Lower lobe of right lung (tissue), 2 donors: ENCODE measurements around the gene HIF1AN. TPM values are rescaled to one million over a fixed set of nuclear protein-coding genes. Genes with fewer than 3 reads are reported as not detected.

Experiments
- ATAC-seq, 2 donors: fragments of 200-7000 bp; cut with Tn5 transposase; one replicate each; pipeline ENCODE4 v1.9.1; 2020 to 2022; ENCODE audit warnings: mild to moderate bottlenecking in 2 of 2, moderate library complexity in 2 of 2
- DNase-seq: peaks from one replicate; pipeline ENCODE4 v3.0.0-alpha.2; 2020
- H3K27ac ChIP-seq: fragments of 200-600 bp; one replicate; pipeline ENCODE4 v1.8.0; 2022
- H3K27me3 ChIP-seq: fragments of 200-600 bp; one replicate; pipeline ENCODE4 v1.8.0; 2022; ENCODE audit warnings: low read depth
- H3K36me3 ChIP-seq: fragments of 200-600 bp; one replicate; pipeline ENCODE4 v1.8.0; 2022; ENCODE audit warnings: mild to moderate bottlenecking
- H3K4me1 ChIP-seq: fragments of 200-600 bp; one replicate; pipeline ENCODE4 v1.8.0; 2022
- H3K4me3 ChIP-seq: fragments of 200-600 bp; one replicate; pipeline ENCODE4 v1.8.0; 2022; ENCODE audit warnings: mild to moderate bottlenecking
- H3K9me3 ChIP-seq: fragments of 200-600 bp; one replicate; pipeline ENCODE4 v1.8.0; 2022
- intact Hi-C: fragments of 100-400 bp; cut with DNase I; formaldehyde crosslinking; loops from one replicate; pipeline ENCODE4 v1.11.0; 2022
- total RNA-seq: library from RNA; stranded (reverse); fragmentation: NEBNext Ultra II Directional; extraction: Animal tissue kit (Norgen Biotek cat#: 25700); gene quantifications from one replicate; pipeline ENCODE4 v1.2.1, GENCODE V29; 2021
- TF ChIP-seq, protein P1 (sequence below): fragments of 200-600 bp; IDR thresholded peaks from one replicate; pipeline ENCODE4 v1.8.0; 2022; ENCODE audit warnings: antibody characterized with exemption, mild to moderate bottlenecking
- donor health status: DM: no; HTN: yes; CAD: no; lungs with severe emphysema.

HIF1AN gene
- total RNA-seq, 1 donor from 2014 or later = 35.6 TPM

DNA sequence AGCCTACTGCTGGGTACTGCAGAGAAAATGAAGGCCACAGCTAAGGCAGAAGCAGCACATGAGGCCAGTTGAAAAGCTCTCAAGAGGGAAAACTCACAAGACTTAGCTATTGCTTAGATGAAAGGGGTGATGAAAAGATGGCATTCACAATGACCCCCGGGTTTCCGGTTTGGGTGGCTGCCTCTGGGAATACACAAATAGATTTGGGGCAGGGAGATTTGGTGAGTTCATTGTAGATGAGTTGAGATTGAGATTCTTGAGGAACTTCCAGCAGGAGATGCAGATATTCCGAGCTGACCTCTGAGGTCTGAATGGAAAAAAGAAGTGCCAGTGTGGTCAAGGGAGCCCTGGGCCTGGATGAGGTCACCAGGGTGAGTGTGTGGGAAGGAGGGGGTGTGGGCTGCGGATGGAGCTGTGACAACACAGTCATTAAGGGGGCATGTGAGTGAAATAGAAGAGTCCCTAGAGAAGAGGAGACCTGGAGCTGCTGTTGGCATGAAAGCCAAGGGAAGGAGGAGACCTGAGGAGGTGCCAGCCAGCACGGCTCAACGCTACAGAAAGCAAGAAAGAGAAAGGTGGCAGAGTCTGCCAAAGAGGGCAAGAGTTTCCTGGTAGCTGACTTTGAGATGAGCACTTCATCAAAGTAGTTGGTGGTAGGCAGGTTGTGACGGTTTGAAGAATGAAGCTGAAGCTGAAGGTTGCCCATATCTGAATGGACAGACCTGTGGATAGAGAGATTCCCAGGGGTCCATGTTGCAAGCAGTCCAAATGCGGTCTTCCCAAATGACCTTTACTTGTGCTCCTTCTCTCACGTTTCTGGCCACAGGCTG, 43.7 kb downstream of the HIF1AN start:
- Histone ChIP-seq H3K27ac (no peak overlapping the region), H3K9me3 (no peaks in the 10 kb centered on the region), H3K4me1 (no peaks in the 10 kb centered on the region), H3K36me3 (no peaks in the 10 kb centered on the region), H3K27me3 (peaks cover 20% of the 10 kb centered on the region), H3K4me3 (no peak overlapping the region)
- no peak for ATAC-seq
- TF ChIP-seq, protein P1, sequence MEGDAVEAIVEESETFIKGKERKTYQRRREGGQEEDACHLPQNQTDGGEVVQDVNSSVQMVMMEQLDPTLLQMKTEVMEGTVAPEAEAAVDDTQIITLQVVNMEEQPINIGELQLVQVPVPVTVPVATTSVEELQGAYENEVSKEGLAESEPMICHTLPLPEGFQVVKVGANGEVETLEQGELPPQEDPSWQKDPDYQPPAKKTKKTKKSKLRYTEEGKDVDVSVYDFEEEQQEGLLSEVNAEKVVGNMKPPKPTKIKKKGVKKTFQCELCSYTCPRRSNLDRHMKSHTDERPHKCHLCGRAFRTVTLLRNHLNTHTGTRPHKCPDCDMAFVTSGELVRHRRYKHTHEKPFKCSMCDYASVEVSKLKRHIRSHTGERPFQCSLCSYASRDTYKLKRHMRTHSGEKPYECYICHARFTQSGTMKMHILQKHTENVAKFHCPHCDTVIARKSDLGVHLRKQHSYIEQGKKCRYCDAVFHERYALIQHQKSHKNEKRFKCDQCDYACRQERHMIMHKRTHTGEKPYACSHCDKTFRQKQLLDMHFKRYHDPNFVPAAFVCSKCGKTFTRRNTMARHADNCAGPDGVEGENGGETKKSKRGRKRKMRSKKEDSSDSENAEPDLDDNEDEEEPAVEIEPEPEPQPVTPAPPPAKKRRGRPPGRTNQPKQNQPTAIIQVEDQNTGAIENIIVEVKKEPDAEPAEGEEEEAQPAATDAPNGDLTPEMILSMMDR = no peak
- no peak for DNase-seq
- intact Hi-C loops = no loop called here

DNA sequence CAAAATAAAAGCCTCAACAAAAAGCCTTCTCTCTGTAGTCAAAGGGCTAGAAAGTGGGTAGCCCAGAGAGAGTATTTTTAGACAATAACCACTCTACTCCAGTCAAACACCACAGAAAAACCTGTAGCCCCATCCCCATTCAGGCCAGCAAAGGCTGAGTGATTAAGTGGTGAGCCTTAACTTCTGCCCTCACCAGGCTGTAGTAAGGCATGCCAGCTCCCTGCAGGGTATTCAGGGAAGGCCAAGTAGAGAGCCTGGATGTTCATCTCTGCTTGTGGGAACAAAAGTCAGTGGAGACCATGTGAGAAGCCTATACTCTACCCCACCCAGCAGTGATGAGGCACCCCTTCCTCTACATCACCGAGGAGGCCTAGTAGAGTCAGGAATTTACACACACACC, 51.2 kb downstream of the HIF1AN start:
- H3K27me3 ChIP-seq = peaks cover 25% of the 10 kb centered on the region
- H3K9me3 ChIP-seq = no peaks in the 10 kb centered on the region
- DNase-seq (no peak), ATAC-seq (no peak)
- TF ChIP-seq, protein P1 = no peak
- H3K36me3 ChIP-seq = no peaks in the 10 kb centered on the region
- intact Hi-C loops = no loop called here
- no peaks in the 10 kb centered on the region for H3K4me1 ChIP-seq
- no peak overlapping the region for H3K4me3 ChIP-seq
- H3K27ac ChIP-seq = no peak overlapping the region

DNA sequence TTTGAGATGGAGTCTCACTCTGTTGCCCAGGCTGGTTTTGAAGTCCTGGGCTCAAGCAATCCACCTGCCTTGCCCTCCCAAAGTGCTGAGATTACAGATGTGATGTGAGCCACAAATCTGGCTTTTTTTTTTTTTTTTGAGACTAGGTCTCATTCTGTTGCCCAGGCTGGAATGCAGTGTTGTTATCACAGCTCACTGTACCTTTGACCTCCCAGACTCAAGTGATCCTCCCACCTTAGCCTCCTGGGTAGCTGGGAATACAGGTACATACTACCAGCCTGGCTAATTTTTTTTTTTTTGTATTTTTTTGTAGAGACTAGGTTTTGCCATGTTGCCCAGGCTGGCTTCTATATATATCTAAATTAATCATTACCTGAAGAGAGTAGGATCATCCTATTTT, 62.4 kb downstream of the HIF1AN start:
- Histone ChIP-seq H3K36me3 (no peaks in the 10 kb centered on the region), H3K4me1 (no peaks in the 10 kb centered on the region), H3K9me3 (no peaks in the 10 kb centered on the region), H3K27ac (no peak overlapping the region), H3K27me3 (peaks cover 35% of the 10 kb centered on the region), H3K4me3 (no peak overlapping the region)
- DNase-seq = no peak
- TF ChIP-seq, protein P1 = no peak
- intact Hi-C loops = no loop called here
- no peak for ATAC-seq

DNA sequence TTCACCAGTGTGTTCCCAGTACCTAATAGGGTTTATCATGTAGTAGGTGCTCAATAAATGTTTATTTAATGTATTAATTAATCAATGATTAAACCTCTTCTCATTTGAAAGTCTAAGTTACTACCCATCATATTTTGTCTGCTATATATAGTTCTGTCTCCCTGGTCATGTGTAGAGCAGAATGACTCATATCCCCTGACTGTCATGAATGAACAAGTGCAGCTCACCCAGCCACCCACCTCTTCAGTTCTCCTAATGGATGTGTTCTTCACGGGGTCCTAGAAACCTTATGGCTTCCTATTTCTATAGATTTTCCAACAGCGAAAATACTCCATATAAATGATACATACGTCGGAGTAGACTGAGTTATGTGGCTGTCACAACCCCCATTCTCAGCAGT, 64.5 kb downstream of the HIF1AN start:
- no peak for ATAC-seq
- H3K9me3 ChIP-seq = no peaks in the 10 kb centered on the region
- DNase-seq = no peak
- no peaks in the 10 kb centered on the region for H3K4me1 ChIP-seq
- H3K27ac ChIP-seq = no peak overlapping the region
- H3K36me3 ChIP-seq = no peaks in the 10 kb centered on the region
- H3K4me3 ChIP-seq = no peak overlapping the region
- TF ChIP-seq, protein P1 = no peak
- peaks cover 47% of the 10 kb centered on the region for H3K27me3 ChIP-seq
- intact Hi-C loops = no loop called here

DNA sequence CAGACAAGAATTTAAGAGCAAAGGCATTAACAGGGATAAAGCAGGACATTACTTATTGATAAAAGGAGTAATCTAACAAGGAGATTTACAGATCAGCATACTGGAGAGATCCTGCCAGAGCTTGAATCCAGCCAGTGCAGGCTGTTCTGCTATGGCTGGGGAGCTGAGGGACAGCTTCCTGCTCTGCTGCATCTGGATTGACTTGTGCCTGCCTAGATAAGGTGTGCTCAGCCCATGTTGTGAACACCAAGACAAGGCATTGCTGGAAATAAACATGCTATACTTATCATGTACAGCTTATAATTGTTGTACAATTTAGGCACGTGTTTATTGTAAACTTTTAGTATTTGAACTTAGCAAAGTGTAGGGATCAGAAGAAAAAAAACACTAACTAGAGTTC, 71.7 kb downstream of the HIF1AN start:
- H3K9me3 ChIP-seq = no peaks in the 10 kb centered on the region
- H3K4me3 ChIP-seq = no peak overlapping the region
- no peak for ATAC-seq
- intact Hi-C loops = no loop called here
- no peaks in the 10 kb centered on the region for H3K36me3 ChIP-seq
- DNase-seq = no peak
- TF ChIP-seq, protein P1 = no peak
- no peak overlapping the region for H3K27ac ChIP-seq
- H3K4me1 ChIP-seq = no peaks in the 10 kb centered on the region
- peaks cover 26% of the 10 kb centered on the region for H3K27me3 ChIP-seq

Other genes with a start within 250 kb of the HIF1AN start
- gene BLOC1S2, start 249.3 kb upstream of the HIF1AN start, total RNA-seq = 45.4 TPM
- 3.4 TPM for gene PKD2L1, start 205.7 kb upstream of the HIF1AN start, total RNA-seq
- 327 TPM for gene SCD, start 188.7 kb upstream of the HIF1AN start, total RNA-seq
- 0.18 TPM for gene WNT8B, start 72.9 kb upstream of the HIF1AN start, total RNA-seq
- gene SEC31B, start 16.1 kb upstream of the HIF1AN start, total RNA-seq = 16.0 TPM
- 119 TPM for gene NDUFB8, start 6.1 kb upstream of the HIF1AN start, total RNA-seq
- not detected for gene PAX2, start 209.6 kb downstream of the HIF1AN start, total RNA-seq